K562 (cell line): Measurements from ENCODE around the gene PAGE5. TPM values are rescaled to one million over a fixed set of nuclear protein-coding genes. Genes with fewer than 3 reads are reported as not detected.

Source experiments
- ATAC-seq: fragments of 200-7000 bp; cut with Tn5 transposase; 3 replicates; pipeline ENCODE4 v1.9.1; 2020; ENCODE audit warnings: moderate library complexity
- BruUV-seq: library from RNA; stranded (reverse); fragments of 400-500 nt; replicated peaks from 2 replicates; lab custom pipeline; 2021; lab: Mats Ljungman, UMichigan
- CTCF ChIA-PET: fragments of 300-600 bp; formaldehyde crosslinking; extraction: SDS; loops from one replicate; lab custom pipeline; 2021; ENCODE audit warnings: low intra/inter-chr PET ratio; lab: Yijun Ruan, JAX
- POLR2A ChIA-PET: fragments of 300-600, 350-650 bp; sonication (Branson Sonifier 250); formaldehyde crosslinking; extraction: SDS; loops from one replicate; lab custom pipeline; 2021; ENCODE audit warnings: antibody characterized with exemption, inconsistent platforms; lab: Yijun Ruan, JAX
- DNase-seq, 4 experiments: peaks; one replicate each; pipeline versions ENCODE4 v3.0.0 to v3.0.0-alpha.2; 2011 to 2018; ENCODE audit warnings: low spot score in 3 of 4, mixed read lengths in 3 of 4; ENCODE audit errors: extremely low read depth in 1 of 4
- FAIRE-seq: peaks from 2 replicates; lab custom pipeline; 2011; peaks lifted over from hg19 to GRCh38; lab: Jason Lieb, UNC
- H2AFZ ChIP-seq: 2 replicates; pipeline ENCODE4 v1.6.0; 2011; ENCODE audit warnings: low read depth, low read length, control low read depth, inconsistent platforms
- H3K27ac ChIP-seq: fragments of 200-600 bp; 3 replicates; pipeline ENCODE4 v1.8.0; 2011; ENCODE audit warnings: low read depth, mild to moderate bottlenecking, control low read depth, inconsistent platforms, low read length, moderate library complexity, mixed read lengths; ENCODE audit errors: extremely low read depth
- H3K27me3 ChIP-seq, 2 experiments: fragments of 300-600 bp in 1 of 2; 2 replicates in 1 of 2; 3 replicates in 1 of 2; pipeline versions ENCODE4 v1.6.0 to v1.8.0; 2011; ENCODE audit warnings: inconsistent platforms in 2 of 2, low read length in 2 of 2, mild to moderate bottlenecking in 1 of 2, mixed read lengths in 1 of 2, moderate library complexity in 1 of 2; ENCODE audit not compliant: control insufficient read depth in 2 of 2, insufficient read depth in 2 of 2
- H3K36me3 ChIP-seq: fragments of 300-600 bp; 3 replicates; pipeline ENCODE4 v1.8.0; 2011; ENCODE audit warnings: mild to moderate bottlenecking, low read length, inconsistent platforms; ENCODE audit not compliant: control insufficient read depth, insufficient read depth
- H3K4me1 ChIP-seq, 2 experiments: fragments of 200-600 bp in 1 of 2; replicated peaks in 1 of 2; 2 replicates in 1 of 2; 3 replicates in 1 of 2; pipeline versions ENCODE4 v1.5.1 to v1.8.0; 2011; ENCODE audit warnings: inconsistent platforms in 2 of 2, low read length in 2 of 2, mild to moderate bottlenecking in 1 of 2, mixed read lengths in 1 of 2, moderate library complexity in 1 of 2; ENCODE audit not compliant: control insufficient read depth in 2 of 2, insufficient read depth in 2 of 2
- H3K4me2 ChIP-seq: 2 replicates; pipeline ENCODE4 v1.6.1; 2011; ENCODE audit warnings: low read length, control low read depth, inconsistent platforms, mixed read lengths; ENCODE audit not compliant: insufficient read depth
- H3K4me3 ChIP-seq: fragments of 200-600 bp; sonication (generic), shearing (Covaris generic); 2 replicates; pipeline ENCODE4 v1.5.1; 2016; ENCODE audit warnings: control low read depth, inconsistent platforms
- H3K79me2 ChIP-seq: fragments of 200-600 bp; 3 replicates; pipeline ENCODE4 v1.8.0; 2011; ENCODE audit warnings: low read length, inconsistent platforms; ENCODE audit not compliant: control insufficient read depth, insufficient read depth
- H3K9ac ChIP-seq, 2 experiments: 2 replicates each; pipeline versions ENCODE4 v1.6.0 to v1.6.1; 2011; ENCODE audit warnings: low read depth in 2 of 2, low read length in 2 of 2, control low read depth in 1 of 2, inconsistent platforms in 1 of 2, mild to moderate bottlenecking in 1 of 2, mixed read lengths in 1 of 2; ENCODE audit not compliant: insufficient read depth in 1 of 2
- H3K9me1 ChIP-seq: one replicate; pipeline ENCODE4 v1.6.0; 2011; ENCODE audit warnings: inconsistent platforms, mild to moderate bottlenecking, low read length, moderate library complexity; ENCODE audit not compliant: control insufficient read depth, insufficient read depth
- H3K9me3 ChIP-seq: replicated peaks from 2 replicates; pipeline ENCODE4 v1.5.1; 2011; ENCODE audit warnings: low read depth, low read length, inconsistent platforms; ENCODE audit not compliant: control insufficient read depth, insufficient read depth
- H4K20me1 ChIP-seq: replicated peaks from 2 replicates; pipeline ENCODE4 v1.6.1; 2011; ENCODE audit warnings: low read length, inconsistent platforms, mixed read lengths; ENCODE audit not compliant: control insufficient read depth, insufficient read depth
- CREB5 ChIP-seq: fragments of 250-450 bp; sonication (Bioruptor Pico); IDR thresholded peaks from 2 replicates; pipeline ENCODE4 v1.5.0; 2020; ENCODE audit warnings: mild to moderate bottlenecking
- MYNN ChIP-seq, 2 experiments: sonication (generic); formaldehyde crosslinking in 1 of 2; IDR thresholded peaks; 2 replicates each; pipeline versions ENCODE4 v1.5.0 to v1.6.1; 2016 to 2020; ENCODE audit warnings: antibody characterized with exemption in 1 of 2, missing genetic modification reagents in 1 of 2
- RBM25 ChIP-seq: fragments of 200-400 bp; formaldehyde crosslinking; IDR thresholded peaks from 2 replicates; pipeline ENCODE4 v1.6.1; 2018; ENCODE audit warnings: low read length, low read depth, moderate library complexity; ENCODE audit not compliant: severe bottlenecking
- SMAD1 ChIP-seq: fragments of 150-350 bp; IDR thresholded peaks from 2 replicates; pipeline ENCODE4 v1.6.1; 2014; ENCODE audit warnings: low read length, low read depth; ENCODE audit not compliant: partially characterized antibody
- SREBF1 ChIP-seq: fragments of 150-350 bp; IDR thresholded peaks from 2 replicates; pipeline ENCODE4 v1.6.1; 2014; ENCODE audit warnings: antibody characterized with exemption, low read depth, low read length, borderline replicate concordance
- XRCC3 ChIP-seq: fragments of 450-650 bp; IDR thresholded peaks from 2 replicates; pipeline ENCODE4 v1.6.1; 2017; ENCODE audit warnings: mild to moderate bottlenecking, moderate library complexity
- WGBS: fragments of 100-300 bp; shearing (Covaris generic); methylation state at CpG from one replicate; pipeline ENCODE4 v1.1.6; 2016; ENCODE audit warnings: low coverage, mixed read lengths; ENCODE audit not compliant: insufficient coverage; ENCODE audit errors: missing lambda C conversion rate; 5-methylcytosine and 5-hydroxymethylcytosine counted together
- in situ Hi-C: fragments of 300-500 bp; cut with MboI; formaldehyde crosslinking; loops from 4 replicates; pipeline ENCODE4 v1.15.0; 2018; ENCODE audit warnings: inconsistent platforms, mixed read lengths
- intact Hi-C: fragments of 100-400 bp; cut with micrococcal nuclease; formaldehyde crosslinking; loops from 2 replicates; pipeline ENCODE4 v1.14.2; 2022
- polyA plus RNA-seq, 8 experiments: library from polyadenylated mRNA; depleted of rRNA in 4 of 8; stranded (reverse) in 5 of 8; unstranded in 3 of 8; fragments of >200 nt; fragmentation: Nextera tagmentation in 2 of 8; fragmentation: Illumina TruSeq in 1 of 8; extraction: Ambion mirVana in 2 of 8; extraction: Trizol in 1 of 8; gene quantifications; 2 replicates each; pipeline versions ENCODE4 v1.2.1 to v1.2.3, GENCODE V29; 2011 to 2014; ENCODE audit warnings: inconsistent platforms in 1 of 8, missing spikeins in 1 of 8
- total RNA-seq, 7 experiments: library from RNA; depleted of rRNA in 6 of 7; stranded (reverse); fragments of >200 nt in 6 of 7; fragmentation: Illumina TruSeq in 2 of 7; extraction: Trizol in 2 of 7; gene quantifications; 2 replicates each; pipeline versions ENCODE4 v1.2.1 to v1.2.3, GENCODE V29; 2011 to 2021; ENCODE audit warnings: low replicate concordance in 1 of 7

PAGE5 gene
- total and polyA plus RNA-seq, 9 of the 15 experiments (the other 6 are each of a cell fraction or from before 2014, with no cell fraction given) = 146 to 571 (median 342) TPM

- TF ChIP-seq SMAD1 (no peak), RBM25 (no peak)
Observed at GRCh38 chrX:55213381-55213780, 6.8 kb upstream of the PAGE5 start (continued).

- FAIRE-seq (no peak), DNase-seq (no peak), ATAC-seq (no peak)
- H2AFZ ChIP-seq = no peak overlapping the region
- H4K20me1 ChIP-seq = no peaks in the 10 kb centered on the region
- WGBS = 3% methylated on average over 5 of the region's 6 CpGs
- no peaks in the 10 kb centered on the region for H3K9me1 ChIP-seq
- H3K9me3 ChIP-seq = no peaks in the 10 kb centered on the region
- no peak overlapping the region for H3K4me2 ChIP-seq
- in situ Hi-C loops (no loop called here), intact Hi-C loops (no loop called here)
- no peaks in the 10 kb centered on the region for H3K27me3 ChIP-seq
- POLR2A ChIA-PET = no interaction called here
- no peaks in the 10 kb centered on the region for H3K4me1 ChIP-seq
- CTCF ChIA-PET = no interaction called here
- H3K36me3 ChIP-seq = no peaks in the 10 kb centered on the region
- no peaks in the 10 kb centered on the region for H3K79me2 ChIP-seq
- BruUV-seq = no TSS peak
- no peak overlapping the region for H3K27ac ChIP-seq
- TF ChIP-seq SREBF1 (no peak), CREB5 (CRISPR knock-in tag) (no peak), MYNN (IDR thresholded peaks at IDR 0.05) (no peak), MYNN (CRISPR knock-in tag; IDR thresholded peaks at IDR 0.05) (no peak), XRCC3 (no peak)
- no peak overlapping the region for H3K4me3 ChIP-seq
- no peak overlapping the region for H3K9ac ChIP-seq
Observed at GRCh38 chrX:55240788-55241340, 20.7 kb downstream of the PAGE5 start.
